ENCODE data around the gene DGCR6.
"Not testable (repeated sequence)": the region's sequence is repeated elsewhere in the genome, so short reads cannot be mapped to it uniquely, and the experiment has no call there.

DNA sequence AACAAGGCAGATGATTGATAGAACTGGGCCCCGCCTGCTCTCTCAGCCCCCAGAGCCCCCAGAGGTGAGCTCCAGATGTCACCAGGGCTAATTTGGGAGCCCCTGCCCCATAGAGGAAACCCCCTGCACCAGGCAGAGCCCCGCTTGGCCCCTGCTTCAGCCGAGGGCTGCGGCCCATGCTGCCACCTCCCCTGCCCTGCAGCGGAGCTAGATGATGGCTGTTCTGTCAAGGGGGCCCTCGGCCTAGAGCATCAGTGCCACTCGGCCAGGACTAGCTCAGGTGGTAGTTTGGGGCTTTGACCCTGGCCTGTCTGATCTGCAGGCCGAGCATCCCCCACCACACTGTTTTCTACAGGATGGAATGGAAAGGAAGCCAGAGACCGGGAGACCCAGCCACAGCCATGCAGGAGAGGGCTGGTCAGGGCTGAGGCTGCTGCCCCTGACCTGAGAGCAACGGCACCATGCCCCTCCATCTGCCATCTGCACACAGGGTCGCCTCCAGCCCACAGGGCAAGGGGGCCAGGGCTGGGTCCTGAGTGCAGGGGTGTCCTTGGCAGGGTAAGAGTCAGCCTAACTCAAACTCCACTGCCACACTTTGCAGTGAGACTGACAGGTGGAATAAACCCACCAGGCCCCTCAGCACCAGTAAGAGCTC, 54.2 kb downstream of the DGCR6 start:
- not testable (repeated sequence) for TF ChIP-seq MAX (CRISPR knock-in tag; IDR thresholded peaks at IDR 0.05)
- TF ChIP-seq, protein P1, sequence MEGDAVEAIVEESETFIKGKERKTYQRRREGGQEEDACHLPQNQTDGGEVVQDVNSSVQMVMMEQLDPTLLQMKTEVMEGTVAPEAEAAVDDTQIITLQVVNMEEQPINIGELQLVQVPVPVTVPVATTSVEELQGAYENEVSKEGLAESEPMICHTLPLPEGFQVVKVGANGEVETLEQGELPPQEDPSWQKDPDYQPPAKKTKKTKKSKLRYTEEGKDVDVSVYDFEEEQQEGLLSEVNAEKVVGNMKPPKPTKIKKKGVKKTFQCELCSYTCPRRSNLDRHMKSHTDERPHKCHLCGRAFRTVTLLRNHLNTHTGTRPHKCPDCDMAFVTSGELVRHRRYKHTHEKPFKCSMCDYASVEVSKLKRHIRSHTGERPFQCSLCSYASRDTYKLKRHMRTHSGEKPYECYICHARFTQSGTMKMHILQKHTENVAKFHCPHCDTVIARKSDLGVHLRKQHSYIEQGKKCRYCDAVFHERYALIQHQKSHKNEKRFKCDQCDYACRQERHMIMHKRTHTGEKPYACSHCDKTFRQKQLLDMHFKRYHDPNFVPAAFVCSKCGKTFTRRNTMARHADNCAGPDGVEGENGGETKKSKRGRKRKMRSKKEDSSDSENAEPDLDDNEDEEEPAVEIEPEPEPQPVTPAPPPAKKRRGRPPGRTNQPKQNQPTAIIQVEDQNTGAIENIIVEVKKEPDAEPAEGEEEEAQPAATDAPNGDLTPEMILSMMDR (IDR thresholded peaks at IDR 0.05), result not testable (repeated sequence)

All from WTC11 (cell line).